CD14-positive monocyte (primary cell): ENCODE measurements around the gene PIGX. TPM values are rescaled to one million over a fixed set of nuclear protein-coding genes. Genes with fewer than 3 reads are reported as not detected.

Source experiments
- DNase-seq, 3 donors: peaks; one replicate each; pipeline ENCODE4 v3.0.0-alpha.2; 2011 to 2022
- H2AFZ ChIP-seq: 2 replicates; pipeline ENCODE4 v1.6.0; 2012; ENCODE audit warnings: mild to moderate bottlenecking, low read depth, low read length, inconsistent platforms; ENCODE audit not compliant: insufficient read depth, poor library complexity, severe bottlenecking
- H3K27ac ChIP-seq, 2 donors: 1 replicate in 1 of 2; 2 replicates in 1 of 2; pipeline ENCODE4 v1.5.1; 2012 to 2013; ENCODE audit warnings: low read length in 2 of 2, control low read depth in 1 of 2, inconsistent platforms in 1 of 2, low read depth in 1 of 2, mild to moderate bottlenecking in 1 of 2
- H3K27me3 ChIP-seq, 2 donors: one replicate each; pipeline versions ENCODE4 v1.6.0 to v1.6.1; 2011 to 2013; ENCODE audit warnings: low read length in 2 of 2; ENCODE audit not compliant: control insufficient read depth in 2 of 2, insufficient read depth in 2 of 2
- H3K36me3 ChIP-seq, 2 donors: replicated peaks in 1 of 2; 1 replicate in 1 of 2; 2 replicates in 1 of 2; pipeline versions ENCODE4 v1.5.1 to v1.6.1; 2012 to 2013; ENCODE audit warnings: low read length in 2 of 2, control low read depth in 1 of 2, inconsistent platforms in 1 of 2, mild to moderate bottlenecking in 1 of 2; ENCODE audit not compliant: insufficient read depth in 2 of 2, control insufficient read depth in 1 of 2
- H3K4me1 ChIP-seq, 2 donors: 1 replicate in 1 of 2; 2 replicates in 1 of 2; pipeline versions ENCODE4 v1.5.1 to v1.6.1; 2012 to 2013; ENCODE audit warnings: low read length in 2 of 2, control low read depth in 1 of 2, inconsistent platforms in 1 of 2, mild to moderate bottlenecking in 1 of 2, moderate library complexity in 1 of 2; ENCODE audit not compliant: insufficient read depth in 2 of 2, control insufficient read depth in 1 of 2
- H3K4me2 ChIP-seq: replicated peaks from 2 replicates; pipeline ENCODE3; 2012; ENCODE audit warnings: low read length, moderate library complexity, mild to moderate bottlenecking; ENCODE audit not compliant: poor library complexity, severe bottlenecking; ENCODE audit errors: extremely low read depth
- H3K4me3 ChIP-seq, 3 experiments: fragments of 200-600 bp in 1 of 3; sonication (generic) in 1 of 3; replicated peaks in 1 of 3; 1 replicate in 2 of 3; 2 replicates in 1 of 3; pipeline ENCODE4 v1.5.1; 2011 to 2013; ENCODE audit warnings: low read length in 3 of 3, mild to moderate bottlenecking in 3 of 3, control low read depth in 2 of 3, low read depth in 2 of 3, inconsistent platforms in 1 of 3, moderate library complexity in 1 of 3
- H3K79me2 ChIP-seq: 2 replicates; pipeline ENCODE4 v1.6.0; 2012; ENCODE audit warnings: mild to moderate bottlenecking, control low read depth, inconsistent platforms, low read length, moderate library complexity; ENCODE audit not compliant: insufficient read depth
- H3K9ac ChIP-seq: 2 replicates; pipeline ENCODE4 v1.6.0; 2017; ENCODE audit warnings: low read length, mild to moderate bottlenecking; ENCODE audit not compliant: insufficient read depth, poor library complexity, severe bottlenecking
- H3K9me3 ChIP-seq, 2 donors: replicated peaks in 1 of 2; 1 replicate in 1 of 2; 2 replicates in 1 of 2; pipeline versions ENCODE4 v1.5.1 to v1.6.1; 2012 to 2013; ENCODE audit warnings: low read length in 2 of 2, control low read depth in 1 of 2; ENCODE audit not compliant: control insufficient read depth in 1 of 2, insufficient read depth in 1 of 2
- H4K20me1 ChIP-seq: 2 replicates; pipeline ENCODE4 v1.6.0; 2012; ENCODE audit warnings: mild to moderate bottlenecking, low read length, control low read depth, moderate library complexity; ENCODE audit not compliant: insufficient read depth
- H3K27ac Mint-ChIP-seq, 7 donors: one replicate each; pipeline ENCODE4 v1.8.0; 2020; ENCODE audit warnings: mild to moderate bottlenecking in 7 of 7, mixed read lengths in 7 of 7, moderate library complexity in 6 of 7, inconsistent platforms in 2 of 7
- H3K27me3 Mint-ChIP-seq, 3 donors: one replicate each; pipeline ENCODE4 v1.8.0; 2021 to 2022; ENCODE audit warnings: low read depth in 3 of 3, mild to moderate bottlenecking in 3 of 3, mixed read lengths in 3 of 3, moderate library complexity in 3 of 3, inconsistent platforms in 1 of 3
- H3K36me3 Mint-ChIP-seq, 2 donors: one replicate each; pipeline ENCODE4 v1.8.0; 2020; ENCODE audit warnings: mixed read lengths in 2 of 2, inconsistent platforms in 1 of 2, mild to moderate bottlenecking in 1 of 2
- H3K4me1 Mint-ChIP-seq: one replicate; pipeline ENCODE4 v1.8.0; 2020; ENCODE audit warnings: mild to moderate bottlenecking, mixed read lengths
- H3K4me3 Mint-ChIP-seq, 2 donors: one replicate each; pipeline ENCODE4 v1.8.0; 2020; ENCODE audit warnings: mild to moderate bottlenecking in 2 of 2, mixed read lengths in 2 of 2, moderate library complexity in 1 of 2
- H3K9me3 Mint-ChIP-seq, 7 donors: one replicate each; pipeline ENCODE4 v1.8.0; 2020 to 2022; ENCODE audit warnings: mixed read lengths in 7 of 7, mild to moderate bottlenecking in 6 of 7, moderate library complexity in 6 of 7, inconsistent platforms in 2 of 7
- WGBS: methylation state at CpG from one replicate; pipeline ENCODE4 v1.1.5; 2013; ENCODE audit warnings: missing lambda C conversion rate; ENCODE audit not compliant: insufficient coverage; 5-methylcytosine and 5-hydroxymethylcytosine counted together
- intact Hi-C, 2 donors: fragments of 100-400 bp; cut with micrococcal nuclease; formaldehyde crosslinking; loops; one replicate each; pipeline versions ENCODE4 v1.15.0 to v1.15.1; 2023
- polyA plus RNA-seq, 3 donors: library from polyadenylated mRNA; depleted of rRNA in 1 of 3; unstranded in 2 of 3; stranded (reverse) in 1 of 3; fragments of 300-500 nt in 2 of 3; fragments of >200 nt in 1 of 3; fragmentation: Illumina TruSeq in 2 of 3; gene quantifications; 1 replicate in 2 of 3; 2 replicates in 1 of 3; pipeline ENCODE4 v1.2.3, GENCODE V29; 2012 to 2021
- TF ChIP-seq, protein P1 (sequence below): fragments of 200-600 bp; IDR thresholded peaks from one replicate; pipeline ENCODE4 v1.8.0; 2022; ENCODE audit warnings: antibody characterized with exemption, mild to moderate bottlenecking

The PIGX gene
- polyA plus RNA-seq, 3 donors: 11.8 to 44.9 (median 29.8) TPM

DNA sequence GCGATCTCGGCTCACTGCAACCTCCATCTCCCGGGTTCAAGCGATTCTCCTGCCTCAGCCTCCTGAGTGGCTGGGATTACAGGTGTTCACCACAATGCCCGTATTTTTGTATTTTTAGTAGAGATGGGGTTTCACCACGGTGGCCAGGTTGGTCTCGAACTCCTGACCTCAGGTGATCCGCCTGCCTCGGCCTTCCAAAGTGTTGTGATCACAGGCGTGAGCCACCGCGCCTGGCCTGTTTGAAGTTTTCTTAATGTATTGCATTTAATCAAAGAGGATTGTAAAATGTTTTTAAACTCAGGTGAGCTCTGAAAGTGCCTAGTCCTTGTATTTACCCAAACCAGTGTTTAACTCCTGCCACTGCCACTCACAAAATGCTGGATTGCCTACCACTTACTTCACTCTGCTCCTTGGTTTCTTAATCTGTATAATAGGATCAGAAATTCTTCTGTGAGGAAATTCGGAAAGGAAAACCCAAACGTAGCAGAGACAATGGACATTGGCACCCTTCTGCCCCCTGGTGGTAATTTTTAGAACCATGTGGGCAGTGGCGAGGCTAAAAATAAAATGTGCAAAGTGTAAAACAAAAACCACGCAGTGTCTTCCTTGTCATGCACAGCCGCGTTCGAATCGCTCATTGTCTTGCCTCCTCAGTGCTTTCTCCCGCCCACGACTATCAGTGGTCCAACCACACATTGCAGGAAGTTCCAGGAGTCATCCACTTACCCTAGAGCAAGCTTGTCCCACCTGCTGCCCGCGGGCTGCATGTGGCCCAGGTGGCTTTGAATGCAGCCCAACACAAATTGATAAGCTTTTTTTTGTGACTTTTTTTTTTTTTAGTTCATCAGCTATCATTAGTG is 27.4 kb upstream of the PIGX start:
- peaks cover 11 to 17% of the 10 kb centered on the region in 2 donors for H3K36me3 Mint-ChIP-seq
- intact Hi-C loops: loop anchor here (5.0 kb wide), 3 partner anchors 42 to 77 kb away; no protein-coding TSS in a partner anchor

DNA sequence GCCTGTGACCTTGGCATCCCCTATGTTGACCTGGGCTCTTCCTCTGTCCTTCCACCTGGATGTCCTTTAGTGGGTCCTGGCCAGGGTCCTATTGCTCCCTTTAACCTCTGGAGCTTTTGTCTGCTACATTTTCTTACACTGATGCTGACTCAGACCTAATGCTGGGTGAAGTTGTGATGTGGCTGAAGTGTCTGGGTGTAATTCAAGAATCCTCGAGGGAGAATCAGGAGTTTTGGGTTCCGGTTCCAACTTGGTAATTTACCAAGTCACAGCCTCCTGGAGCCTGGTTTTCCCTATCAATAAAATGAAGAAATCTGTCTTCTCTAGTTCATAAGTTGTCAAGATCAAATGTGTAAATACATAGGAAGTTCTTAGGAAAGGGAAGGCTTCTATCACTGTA is 25.7 kb upstream of the PIGX start:
- no peak overlapping the region for H3K9ac ChIP-seq
- peak overlapping the region; percentile 51 to 89 for H3K27ac ChIP-seq
- H3K4me3 ChIP-seq: no peak overlapping the region
- Mint-ChIP-seq H3K9me3 (peaks cover 0 to 7% (median 5%) of the 10 kb centered on the region in 7 donors), H3K27ac (peak overlapping the region; percentile 94 to 100 (median 97)), H3K27me3 (no peaks in the 10 kb centered on the region), H3K4me1 (peaks cover 62% of the 10 kb centered on the region), H3K36me3 (peaks cover 11 to 26% of the 10 kb centered on the region in 2 donors), H3K4me3 (no peak overlapping the region)
- H3K9me3 ChIP-seq: no peaks in the 10 kb centered on the region
- no CpG with 5 or more reads among the region's 2 CpGs for WGBS
- TF ChIP-seq, protein P1, sequence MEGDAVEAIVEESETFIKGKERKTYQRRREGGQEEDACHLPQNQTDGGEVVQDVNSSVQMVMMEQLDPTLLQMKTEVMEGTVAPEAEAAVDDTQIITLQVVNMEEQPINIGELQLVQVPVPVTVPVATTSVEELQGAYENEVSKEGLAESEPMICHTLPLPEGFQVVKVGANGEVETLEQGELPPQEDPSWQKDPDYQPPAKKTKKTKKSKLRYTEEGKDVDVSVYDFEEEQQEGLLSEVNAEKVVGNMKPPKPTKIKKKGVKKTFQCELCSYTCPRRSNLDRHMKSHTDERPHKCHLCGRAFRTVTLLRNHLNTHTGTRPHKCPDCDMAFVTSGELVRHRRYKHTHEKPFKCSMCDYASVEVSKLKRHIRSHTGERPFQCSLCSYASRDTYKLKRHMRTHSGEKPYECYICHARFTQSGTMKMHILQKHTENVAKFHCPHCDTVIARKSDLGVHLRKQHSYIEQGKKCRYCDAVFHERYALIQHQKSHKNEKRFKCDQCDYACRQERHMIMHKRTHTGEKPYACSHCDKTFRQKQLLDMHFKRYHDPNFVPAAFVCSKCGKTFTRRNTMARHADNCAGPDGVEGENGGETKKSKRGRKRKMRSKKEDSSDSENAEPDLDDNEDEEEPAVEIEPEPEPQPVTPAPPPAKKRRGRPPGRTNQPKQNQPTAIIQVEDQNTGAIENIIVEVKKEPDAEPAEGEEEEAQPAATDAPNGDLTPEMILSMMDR: no peak
- H3K79me2 ChIP-seq: peaks cover 66% of the 10 kb centered on the region
- peaks cover 70 to 74% of the 10 kb centered on the region in 2 donors for H3K4me1 ChIP-seq
- H3K4me2 ChIP-seq: no peak overlapping the region
- H3K27me3 ChIP-seq: no peaks in the 10 kb centered on the region
- H2AFZ ChIP-seq: no peak overlapping the region
- intact Hi-C loops: loop anchor here in 1 of 2 donors (5.0 kb wide), 3 partner anchors 44 to 79 kb away; no protein-coding TSS in a partner anchor
- peaks cover 6% of the 10 kb centered on the region in 2 donors for H3K36me3 ChIP-seq
- H4K20me1 ChIP-seq: no peaks in the 10 kb centered on the region
- DNase-seq: no peak

More for the DNA sequence above, 27.4 kb upstream of the PIGX start:
- Histone ChIP-seq H3K36me3 (peaks cover 8 to 11% of the 10 kb centered on the region in 2 donors), H3K4me3 (peak overlapping the region in 1 of 3 experiments; percentile 55), H4K20me1 (no peaks in the 10 kb centered on the region), H3K79me2 (peaks cover 52% of the 10 kb centered on the region), H3K4me2 (peak overlapping the region; percentile 66), H3K27ac (peak overlapping the region; percentile 61 to 89), H2AFZ (peak overlapping the region; percentile 37), H3K27me3 (no peaks in the 10 kb centered on the region), H3K4me1 (peaks cover 54 to 58% of the 10 kb centered on the region in 2 donors), H3K9ac (no peak overlapping the region), H3K9me3 (no peaks in the 10 kb centered on the region)
- WGBS: 34% methylated on average over 13 of the region's 24 CpGs
- H3K27ac Mint-ChIP-seq: peak overlapping the region; percentile 81 to 100 (median 90)
- peak; percentile 62 to 76 (median 76) for DNase-seq
- TF ChIP-seq, protein P1: peak; percentile 86
- H3K4me1 Mint-ChIP-seq: peaks cover 52% of the 10 kb centered on the region
- H3K4me3 Mint-ChIP-seq: peak overlapping the region; percentile 24 to 88
- H3K27me3 Mint-ChIP-seq: no peaks in the 10 kb centered on the region
- peaks cover 0 to 6% (median 5%) of the 10 kb centered on the region in 7 donors for H3K9me3 Mint-ChIP-seq
